DOHH2 (cell line): ENCODE data around the gene TVP23C.

Experiments used
- H3F3A ChIP-seq: fragments of 200-600 bp; sonication (generic), shearing (Covaris generic); 2 replicates; pipeline ENCODE4 v1.6.0; 2016; ENCODE audit warnings: antibody characterized with exemption, mild to moderate bottlenecking; ENCODE audit not compliant: control insufficient read depth, insufficient read depth
- H3K27ac ChIP-seq: fragments of 200-600 bp; sonication (generic); 2 replicates; pipeline ENCODE4 v1.5.1; 2014; ENCODE audit warnings: low read depth, mild to moderate bottlenecking, low read length, moderate library complexity
- H3K27me3 ChIP-seq: fragments of 200-600 bp; sonication (generic); 2 replicates; pipeline ENCODE4 v1.6.1; 2014; ENCODE audit warnings: mild to moderate bottlenecking, low read length, mixed read lengths; ENCODE audit not compliant: control insufficient read depth
- H3K36me3 ChIP-seq: fragments of 200-600 bp; sonication (generic); 2 replicates; pipeline ENCODE4 v1.6.1; 2014; ENCODE audit warnings: mild to moderate bottlenecking, low read length, moderate library complexity, mixed read lengths; ENCODE audit not compliant: control insufficient read depth
- H3K4me1 ChIP-seq: fragments of 200-600 bp; sonication (generic); 2 replicates; pipeline ENCODE4 v1.6.1; 2014; ENCODE audit warnings: mild to moderate bottlenecking, low read length, mixed read lengths; ENCODE audit not compliant: control insufficient read depth
- H3K4me2 ChIP-seq: fragments of 200-600 bp; sonication (generic); 2 replicates; pipeline ENCODE4 v1.6.0; 2014; ENCODE audit warnings: mild to moderate bottlenecking, low read length, moderate library complexity
- H3K4me3 ChIP-seq: fragments of 200-600 bp; sonication (generic); 2 replicates; pipeline ENCODE4 v1.5.1; 2014; ENCODE audit warnings: mild to moderate bottlenecking, low read length, mixed read lengths
- H3K79me2 ChIP-seq: fragments of 200-600 bp; sonication (generic); 2 replicates; pipeline ENCODE4 v1.6.1; 2014; ENCODE audit warnings: mild to moderate bottlenecking, low read length, mixed read lengths; ENCODE audit not compliant: control insufficient read depth
- H3K9me2 ChIP-seq: fragments of 200-600 bp; sonication (generic); replicated peaks from 2 replicates; pipeline ENCODE4 v1.6.1; 2014; ENCODE audit warnings: mild to moderate bottlenecking, low read length, mixed read lengths; ENCODE audit not compliant: control insufficient read depth
- H3K9me3 ChIP-seq: fragments of 200-600 bp; sonication (generic); 2 replicates; pipeline ENCODE4 v1.6.1; 2014; ENCODE audit warnings: antibody characterized with exemption, low read length, mixed read lengths; ENCODE audit not compliant: control insufficient read depth, insufficient read depth
- H4K20me1 ChIP-seq: fragments of 200-600 bp; sonication (generic); 2 replicates; pipeline ENCODE4 v1.6.0; 2014; ENCODE audit warnings: low read depth, mild to moderate bottlenecking, antibody characterized with exemption, low read length, moderate library complexity; ENCODE audit not compliant: control insufficient read depth, insufficient read depth
- CTCF ChIP-seq: fragments of 200-600 bp; sonication (generic); IDR thresholded peaks from one replicate; pipeline ENCODE4 v1.5.1; 2014; ENCODE audit warnings: antibody characterized with exemption, mild to moderate bottlenecking, low read depth, low read length; ENCODE audit not compliant: poor library complexity, severe bottlenecking
- EZH2phosphoT487 ChIP-seq: fragments of 200-600 bp; sonication (generic); IDR thresholded peaks from 2 replicates; pipeline ENCODE4 v1.6.1; 2017; ENCODE audit warnings: borderline replicate concordance, mild to moderate bottlenecking, antibody characterized with exemption, low read length, moderate library complexity, mixed read lengths

Gene TVP23C

GRCh38 chr17:15513058-15513791 lies 50.1 kb downstream of the TVP23C start:
- Histone ChIP-seq H3K4me1 (no peaks in the 10 kb centered on the region), H3K36me3 (no peaks in the 10 kb centered on the region), H3K9me3 (no peaks in the 10 kb centered on the region), H3K79me2 (no peaks in the 10 kb centered on the region), H4K20me1 (no peaks in the 10 kb centered on the region), H3K4me2 (no peak overlapping the region), H3K9me2 (no peaks in the 10 kb centered on the region), H3K27ac (no peak overlapping the region), H3F3A (no peaks in the 10 kb centered on the region), H3K4me3 (no peak overlapping the region), H3K27me3 (no peaks in the 10 kb centered on the region)
- TF ChIP-seq CTCF: no peak
- TF ChIP-seq EZH2phosphoT487: no peak

GRCh38 chr17:15512071-15512709 lies 51.1 kb downstream of the TVP23C start:
- no peaks in the 10 kb centered on the region for H3K79me2 ChIP-seq
- H3K27ac ChIP-seq: no peak overlapping the region
- no peaks in the 10 kb centered on the region for H3F3A ChIP-seq
- no peaks in the 10 kb centered on the region for H4K20me1 ChIP-seq
- TF ChIP-seq EZH2phosphoT487 (no peak), CTCF (no peak)
- no peaks in the 10 kb centered on the region for H3K9me3 ChIP-seq
- no peaks in the 10 kb centered on the region for H3K4me1 ChIP-seq
- H3K27me3 ChIP-seq: no peaks in the 10 kb centered on the region
- no peaks in the 10 kb centered on the region for H3K36me3 ChIP-seq
- no peak overlapping the region for H3K4me3 ChIP-seq
- H3K4me2 ChIP-seq: no peak overlapping the region
- H3K9me2 ChIP-seq: no peaks in the 10 kb centered on the region

GRCh38 chr17:15511142-15511541 lies 52.1 kb downstream of the TVP23C start:
- TF ChIP-seq CTCF (no peak), EZH2phosphoT487 (no peak)
- Histone ChIP-seq H3K4me2 (no peak overlapping the region), H3K9me2 (no peaks in the 10 kb centered on the region), H3K9me3 (no peaks in the 10 kb centered on the region), H3K27me3 (no peaks in the 10 kb centered on the region), H4K20me1 (no peaks in the 10 kb centered on the region), H3K36me3 (no peaks in the 10 kb centered on the region), H3K27ac (no peak overlapping the region), H3F3A (no peaks in the 10 kb centered on the region), H3K79me2 (no peaks in the 10 kb centered on the region), H3K4me1 (no peaks in the 10 kb centered on the region), H3K4me3 (no peak overlapping the region)
